Activated naive CD4-positive, alpha-beta T cell treated with anti-CD3 and anti-CD28 coated beads, Interleukin-2, amount 50 U/mL, for 24 hours (primary cell): ENCODE measurements around the gene MEAF6.
A peak's percentile ranks its signal among the peaks of the same experiment; 100 is the strongest.

Experiments
- H3K27ac Mint-ChIP-seq: one replicate; pipeline ENCODE4 v1.8.0; 2021; ENCODE audit warnings: mild to moderate bottlenecking, mixed read lengths
- H3K27me3 Mint-ChIP-seq: one replicate; pipeline ENCODE4 v1.8.0; 2021; ENCODE audit warnings: mixed read lengths
- H3K36me3 Mint-ChIP-seq: one replicate; pipeline ENCODE4 v1.8.0; 2021; ENCODE audit warnings: mixed read lengths
- H3K4me1 Mint-ChIP-seq: one replicate; pipeline ENCODE4 v1.8.0; 2021; ENCODE audit warnings: mixed read lengths
- H3K4me3 Mint-ChIP-seq: one replicate; pipeline ENCODE4 v1.8.0; 2021; ENCODE audit warnings: mild to moderate bottlenecking, mixed read lengths
- H3K9me3 Mint-ChIP-seq: one replicate; pipeline ENCODE4 v1.8.0; 2021; ENCODE audit warnings: mixed read lengths

Gene MEAF6

GRCh38 chr1:37502104-37502503 lies 12.5 kb downstream of the MEAF6 start:
- Mint-ChIP-seq H3K27ac (peak overlapping the region; percentile 41), H3K27me3 (no peaks in the 10 kb centered on the region), H3K4me1 (peaks cover 11% of the 10 kb centered on the region), H3K36me3 (peaks cover 13% of the 10 kb centered on the region), H3K4me3 (no peak overlapping the region), H3K9me3 (no peaks in the 10 kb centered on the region)

GRCh38 chr1:37501661-37502060 lies 12.9 kb downstream of the MEAF6 start:
- H3K4me1 Mint-ChIP-seq = peaks cover 13% of the 10 kb centered on the region
- peaks cover 13% of the 10 kb centered on the region for H3K36me3 Mint-ChIP-seq
- H3K4me3 Mint-ChIP-seq = no peak overlapping the region
- no peaks in the 10 kb centered on the region for H3K27me3 Mint-ChIP-seq
- H3K27ac Mint-ChIP-seq = peak overlapping the region; percentile 41
- no peaks in the 10 kb centered on the region for H3K9me3 Mint-ChIP-seq

- H3K27ac Mint-ChIP-seq = no peak overlapping the region
- H3K4me3 Mint-ChIP-seq = no peak overlapping the region
- H3K4me1 Mint-ChIP-seq = peaks cover 17% of the 10 kb centered on the region
- peaks cover 7% of the 10 kb centered on the region for H3K36me3 Mint-ChIP-seq
- H3K9me3 Mint-ChIP-seq = no peaks in the 10 kb centered on the region
- H3K27me3 Mint-ChIP-seq = no peaks in the 10 kb centered on the region
Observed at GRCh38 chr1:37498872-37499617, 15.5 kb downstream of the MEAF6 start.

GRCh38 chr1:37497832-37498231 lies 16.7 kb downstream of the MEAF6 start:
- H3K36me3 Mint-ChIP-seq = peaks cover 14% of the 10 kb centered on the region
- peaks cover 23% of the 10 kb centered on the region for H3K4me1 Mint-ChIP-seq
- no peaks in the 10 kb centered on the region for H3K27me3 Mint-ChIP-seq
- no peak overlapping the region for H3K27ac Mint-ChIP-seq
- no peaks in the 10 kb centered on the region for H3K9me3 Mint-ChIP-seq
- H3K4me3 Mint-ChIP-seq = no peak overlapping the region

GRCh38 chr1:37495875-37496274 lies 18.7 kb downstream of the MEAF6 start:
- Mint-ChIP-seq H3K4me3 (no peak overlapping the region), H3K4me1 (peaks cover 23% of the 10 kb centered on the region), H3K27ac (no peak overlapping the region), H3K27me3 (no peaks in the 10 kb centered on the region), H3K9me3 (no peaks in the 10 kb centered on the region), H3K36me3 (peaks cover 10% of the 10 kb centered on the region)

- no peak overlapping the region for H3K4me3 Mint-ChIP-seq
Observed at GRCh38 chr1:37493336-37494098, 21.0 kb downstream of the MEAF6 start.

GRCh38 chr1:37487619-37487984 lies 27.0 kb downstream of the MEAF6 start:
- Mint-ChIP-seq H3K4me3 (no peak overlapping the region), H3K27ac (peak overlapping the region; percentile 23), H3K27me3 (no peaks in the 10 kb centered on the region), H3K4me1 (peaks cover 16% of the 10 kb centered on the region), H3K36me3 (peaks cover 3% of the 10 kb centered on the region), H3K9me3 (no peaks in the 10 kb centered on the region)

More at GRCh38 chr1:37493336-37494098, 21.0 kb downstream of the MEAF6 start:
- Mint-ChIP-seq H3K36me3 (peaks cover 7% of the 10 kb centered on the region), H3K27me3 (no peaks in the 10 kb centered on the region), H3K27ac (peak overlapping the region; percentile 86), H3K4me1 (peaks cover 19% of the 10 kb centered on the region), H3K9me3 (no peaks in the 10 kb centered on the region)

- Mint-ChIP-seq H3K9me3 (no peaks in the 10 kb centered on the region), H3K27ac (peak overlapping the region; percentile 26), H3K4me1 (peaks cover 16% of the 10 kb centered on the region), H3K27me3 (no peaks in the 10 kb centered on the region), H3K36me3 (peaks cover 6% of the 10 kb centered on the region), H3K4me3 (no peak overlapping the region)
Observed at GRCh38 chr1:37486680-37487618, 27.6 kb downstream of the MEAF6 start.

GRCh38 chr1:37485902-37486679 lies 28.5 kb downstream of the MEAF6 start:
- no peak overlapping the region for H3K4me3 Mint-ChIP-seq
- no peak overlapping the region for H3K27ac Mint-ChIP-seq
- H3K4me1 Mint-ChIP-seq = peaks cover 25% of the 10 kb centered on the region
- H3K9me3 Mint-ChIP-seq = no peaks in the 10 kb centered on the region
- H3K27me3 Mint-ChIP-seq = no peaks in the 10 kb centered on the region
- H3K36me3 Mint-ChIP-seq = peaks cover 14% of the 10 kb centered on the region

- Mint-ChIP-seq H3K36me3 (peaks cover 16% of the 10 kb centered on the region), H3K4me3 (no peak overlapping the region), H3K27me3 (no peaks in the 10 kb centered on the region), H3K4me1 (peaks cover 32% of the 10 kb centered on the region), H3K27ac (peak overlapping the region; percentile 85), H3K9me3 (no peaks in the 10 kb centered on the region)
Observed at GRCh38 chr1:37484325-37485051, 30.1 kb downstream of the MEAF6 start.

- peaks cover 22% of the 10 kb centered on the region for H3K36me3 Mint-ChIP-seq
- H3K4me3 Mint-ChIP-seq = no peak overlapping the region
Observed at GRCh38 chr1:37483785-37484184, 30.8 kb downstream of the MEAF6 start.

GRCh38 chr1:37482796-37483744 lies 31.5 kb downstream of the MEAF6 start:
- H3K9me3 Mint-ChIP-seq = no peaks in the 10 kb centered on the region
- H3K36me3 Mint-ChIP-seq = peaks cover 29% of the 10 kb centered on the region
- no peaks in the 10 kb centered on the region for H3K27me3 Mint-ChIP-seq
- peaks cover 32% of the 10 kb centered on the region for H3K4me1 Mint-ChIP-seq
- H3K4me3 Mint-ChIP-seq = peak overlapping the region; percentile 11
- H3K27ac Mint-ChIP-seq = peak overlapping the region; percentile 80

More at GRCh38 chr1:37483785-37484184, 30.8 kb downstream of the MEAF6 start:
- Mint-ChIP-seq H3K4me1 (peaks cover 32% of the 10 kb centered on the region), H3K9me3 (no peaks in the 10 kb centered on the region), H3K27me3 (no peaks in the 10 kb centered on the region), H3K27ac (peak overlapping the region; percentile 85)

GRCh38 chr1:37482004-37482785 lies 32.4 kb downstream of the MEAF6 start:
- Mint-ChIP-seq H3K9me3 (no peaks in the 10 kb centered on the region), H3K27ac (peak overlapping the region; percentile 80), H3K4me3 (peak overlapping the region; percentile 11), H3K4me1 (peaks cover 27% of the 10 kb centered on the region), H3K27me3 (no peaks in the 10 kb centered on the region), H3K36me3 (peaks cover 33% of the 10 kb centered on the region)
